ENCODE data around the gene GRIN1.

GRIN1 gene

GRCh38 chr9:137169896-137170358, 31.0 kb downstream of the GRIN1 start, which contains the start of gene LRRC26 (continued):
- TF ChIP-seq ZBTB49 (tag by site-specific recombination; IDR thresholded peaks at IDR 0.05; ENCODE audit: low read depth) = no peak
- TF ChIP-seq ZNF354C (tag by site-specific recombination; IDR thresholded peaks at IDR 0.05; ENCODE audit: borderline replicate concordance, low read depth) = no peak
- TF ChIP-seq INSM2 (tag by site-specific recombination; IDR thresholded peaks at IDR 0.05) = no peak
- TF ChIP-seq ZNF138 (tag by site-specific recombination; IDR thresholded peaks at IDR 0.05; ENCODE audit: borderline replicate concordance) = no peak
- TF ChIP-seq KLF8 (tag by site-specific recombination; IDR thresholded peaks at IDR 0.05) = peak; percentile 61; the same call in 1 of the 2 replicates
- TF ChIP-seq PRDM4 (tag by site-specific recombination; IDR thresholded peaks at IDR 0.05) = no peak
- no peak for TF ChIP-seq ZNF707 (tag by site-specific recombination; IDR thresholded peaks at IDR 0.05)
- TF ChIP-seq ZNF544 (tag by site-specific recombination; IDR thresholded peaks at IDR 0.05) = no peak
- TF ChIP-seq KLF10 (tag by site-specific recombination; IDR thresholded peaks at IDR 0.05) = no peak
- no peak for TF ChIP-seq ZNF174 (tag by site-specific recombination; IDR thresholded peaks at IDR 0.05)
- TF ChIP-seq ZNF449 (tag by site-specific recombination; IDR thresholded peaks at IDR 0.05) = no peak
- TF ChIP-seq ZNF48 (tag by site-specific recombination; IDR thresholded peaks at IDR 0.05) = no peak
- no peak for TF ChIP-seq ZNF548 (tag by site-specific recombination; IDR thresholded peaks at IDR 0.05)
- no peak for TF ChIP-seq ZBTB10 (tag by site-specific recombination; IDR thresholded peaks at IDR 0.05)
- no peak for TF ChIP-seq ZNF596 (tag by site-specific recombination; IDR thresholded peaks at IDR 0.05)
- no peak for TF ChIP-seq ZNF184 (tag by site-specific recombination; IDR thresholded peaks at IDR 0.05)
- TF ChIP-seq ZBTB48 (tag by site-specific recombination; IDR thresholded peaks at IDR 0.05) = no peak
- no peak for TF ChIP-seq ZNF624 (tag by site-specific recombination; IDR thresholded peaks at IDR 0.05)
- TF ChIP-seq ZNF132 (tag by site-specific recombination; IDR thresholded peaks at IDR 0.05; ENCODE audit: borderline replicate concordance) = no peak
- no peak for TF ChIP-seq ZNF777 (tag by site-specific recombination; IDR thresholded peaks at IDR 0.05; ENCODE audit: borderline replicate concordance)
- 0 out of 2 replicates have a peak, but pooled peaks have one; percentile 15 for TF ChIP-seq BCL11A (tag by site-specific recombination; IDR thresholded peaks at IDR 0.05; ENCODE audit: low read depth)
- TF ChIP-seq ZBTB20 (tag by site-specific recombination; IDR thresholded peaks at IDR 0.05) = no peak
- peak; percentile 81 for TF ChIP-seq GLIS1 (tag by site-specific recombination; IDR thresholded peaks at IDR 0.05)
- no peak for TF ChIP-seq ZNF37A (tag by site-specific recombination; IDR thresholded peaks at IDR 0.05)
- TF ChIP-seq ZNF843 (tag by site-specific recombination; IDR thresholded peaks at IDR 0.05) = no peak
- no peak for TF ChIP-seq ZNF148 (tag by site-specific recombination; IDR thresholded peaks at IDR 0.05; ENCODE audit: borderline replicate concordance)
- no peak for TF ChIP-seq ZNF221 (tag by site-specific recombination; IDR thresholded peaks at IDR 0.05; ENCODE audit: borderline replicate concordance)

Measured in HEK293 (cell line).